ENCODE results near the gene ATXN1. TPM values are rescaled to one million over a fixed set of nuclear protein-coding genes. Genes with fewer than 3 reads are reported as not detected.

The ATXN1 gene
- total RNA-seq, 1 experiment from 2014 or later: 5.6 TPM

- DNase-seq: no peak
- Histone ChIP-seq H2BK15ac (ENCODE audit: low read depth, low read length) (no peak overlapping the region), H3K27me3 (ENCODE audit: insufficient read depth, low read length) (no peaks in the 10 kb centered on the region), H3K4me1 (ENCODE audit: insufficient read depth, low read length) (no peaks in the 10 kb centered on the region), H2BK12ac (ENCODE audit: insufficient read length, low read depth, low read length) (no peak overlapping the region), H2BK120ac (ENCODE audit: low read depth, low read length, poor library complexity, severe bottlenecking) (no peak overlapping the region), H3K9me3 (ENCODE audit: control insufficient read depth, low read depth, low read length) (no peaks in the 10 kb centered on the region), H3K9ac (ENCODE audit: extremely low read depth, insufficient read length, low read length) (no peak overlapping the region), H3K23me2 (ENCODE audit: insufficient read length, low read depth, low read length, poor library complexity, severe bottlenecking) (no peaks in the 10 kb centered on the region), H3K79me2 (ENCODE audit: insufficient read depth, low read length) (no peaks in the 10 kb centered on the region), H3K18ac (ENCODE audit: insufficient read length, low read depth, low read length) (no peak overlapping the region), H4K5ac (ENCODE audit: insufficient read length, low read depth, low read length) (no peak overlapping the region), H2BK5ac (ENCODE audit: insufficient read length, low read length) (no peak overlapping the region), H3K23ac (ENCODE audit: insufficient read length, low read depth, low read length) (no peak overlapping the region), H3K79me1 (ENCODE audit: insufficient read depth, low read depth, low read length, poor library complexity, severe bottlenecking) (no peaks in the 10 kb centered on the region), H3K56ac (ENCODE audit: insufficient read length, low read depth, low read length) (no peak overlapping the region), H3K4ac (ENCODE audit: low read depth, low read length) (no peak overlapping the region), H4K8ac (replicated peaks; ENCODE audit: insufficient read length, low read depth, low read length) (no peak overlapping the region), H3K27ac (ENCODE audit: insufficient read length, low read depth, low read length) (no peak overlapping the region), H2AFZ (ENCODE audit: low read length) (no peak overlapping the region), H3T11ph (ENCODE audit: low read length) (no peak overlapping the region), H2BK20ac (ENCODE audit: low read depth, low read length, poor library complexity, severe bottlenecking) (no peak overlapping the region), H4K91ac (ENCODE audit: insufficient read length, low read depth, low read length) (no peak overlapping the region), H2AK5ac (ENCODE audit: insufficient read length, low read length) (no peak overlapping the region), H3K4me2 (ENCODE audit: insufficient read depth, insufficient read length, low read length) (no peak overlapping the region), H4K20me1 (ENCODE audit: control insufficient read depth, insufficient read depth, insufficient read length) (no peaks in the 10 kb centered on the region), H3K14ac (ENCODE audit: insufficient read depth, low read length) (no peak overlapping the region)
- no peak overlapping the region for H3K4me3 Mint-ChIP-seq
- no peaks in the 10 kb centered on the region for H3K27me3 Mint-ChIP-seq (ENCODE audit: low read depth)
- TF ChIP-seq CTCF (conservative IDR thresholded peaks at IDR 0.05): no peak
- no CpG with 5 or more reads among the region's 7 CpGs for WGBS (ENCODE audit: extremely low coverage, insufficient read length, low lambda C conversion rate)
- no peaks in the 10 kb centered on the region for H3K9me3 Mint-ChIP-seq
- peaks cover 2% of the 10 kb centered on the region in 2 experiments; a peak in 2 of 4 replicates for H3K4me1 Mint-ChIP-seq
- H3K36me3 Mint-ChIP-seq (ENCODE audit: insufficient read depth in 1 of 3, low read depth in 3 of 3): no peaks in the 10 kb centered on the region
- H3K27ac Mint-ChIP-seq: no peak overlapping the region; a peak in 1 of 7 replicates
Measured at GRCh38 chr6:16684896-16685554, 76.2 kb downstream of the ATXN1 start.
